GM12878 (cell line): Measurements from ENCODE around the gene CD69. TPM values are rescaled to one million over a fixed set of nuclear protein-coding genes. Genes with fewer than 3 reads are reported as not detected.

Experiments
- ATAC-seq: fragments of 200-7000 bp; cut with Tn5 transposase; 3 replicates; pipeline ENCODE4 v1.9.1; 2020; ENCODE audit warnings: mild to moderate bottlenecking, moderate library complexity
- BruUV-seq: library from RNA; stranded (reverse); fragments of 400-500 nt; replicated peaks from 2 replicates; lab custom pipeline; 2021; lab: Mats Ljungman, UMichigan
- CTCF ChIA-PET: fragments of 300-600 bp; sonication (Branson Sonifier 250); formaldehyde crosslinking; extraction: SDS; loops from one replicate; lab custom pipeline; 2021; ENCODE audit warnings: inconsistent platforms; lab: Yijun Ruan, JAX
- POLR2A ChIA-PET: fragments of 350-600 bp; formaldehyde crosslinking; extraction: SDS; loops from one replicate; lab custom pipeline; 2021; ENCODE audit warnings: inconsistent platforms; lab: Charles Lee
- RAD21 ChIA-PET: fragments of 300-600 bp; sonication (Branson Sonifier 250); formaldehyde crosslinking; loops from one replicate; lab custom pipeline; 2023; ENCODE audit warnings: antibody characterized with exemption; ENCODE audit not compliant: unreplicated experiment; lab: Charles Lee
- SMC1A ChIA-PET: fragments of 300-600 bp; sonication (Branson Sonifier 250); formaldehyde crosslinking; loops from one replicate; lab custom pipeline; 2023; ENCODE audit not compliant: unreplicated experiment, uncharacterized antibody; lab: Charles Lee
- DNase-seq: peaks from one replicate; pipeline ENCODE4 v3.0.0-alpha.2; 2011; ENCODE audit warnings: low read depth, low spot score
- FAIRE-seq: peaks from 3 replicates; lab custom pipeline; 2011; peaks lifted over from hg19 to GRCh38; lab: Jason Lieb, UNC
- H2AFZ ChIP-seq: 2 replicates; pipeline ENCODE4 v1.6.0; 2011; ENCODE audit warnings: low read depth, low read length, control low read depth; ENCODE audit not compliant: control insufficient read depth
- H3K27ac ChIP-seq: 2 replicates; pipeline ENCODE4 v1.5.1; 2011; ENCODE audit warnings: control low read depth; ENCODE audit not compliant: control insufficient read depth, insufficient read depth
- H3K27me3 ChIP-seq, 2 experiments: replicated peaks in 1 of 2; 2 replicates each; pipeline versions ENCODE4 v1.6.0 to v1.6.1; 2011; ENCODE audit warnings: low read length in 1 of 2; ENCODE audit not compliant: control insufficient read depth in 2 of 2, insufficient read depth in 2 of 2
- H3K36me3 ChIP-seq, 2 experiments: 2 replicates each; pipeline ENCODE4 v1.5.1; 2011; ENCODE audit warnings: low read length in 1 of 2; ENCODE audit not compliant: control insufficient read depth in 2 of 2, insufficient read depth in 2 of 2
- H3K4me1 ChIP-seq: 2 replicates; pipeline ENCODE4 v1.6.1; 2011; ENCODE audit warnings: mild to moderate bottlenecking, low read length, moderate library complexity, mixed read lengths; ENCODE audit not compliant: control insufficient read depth, insufficient read depth
- H3K4me2 ChIP-seq: 2 replicates; pipeline ENCODE4 v1.6.0; 2011; ENCODE audit warnings: control low read depth; ENCODE audit not compliant: control insufficient read depth, insufficient read depth
- H3K4me3 ChIP-seq: fragments of 200-600 bp; sonication (generic); 2 replicates; pipeline ENCODE4 v1.5.1; 2016
- H3K79me2 ChIP-seq: 2 replicates; pipeline ENCODE4 v1.6.0; 2011; ENCODE audit warnings: low read length; ENCODE audit not compliant: control insufficient read depth, insufficient read depth
- H3K9ac ChIP-seq: 2 replicates; pipeline ENCODE4 v1.8.0; 2011; ENCODE audit warnings: low read length, control low read depth, mixed read lengths; ENCODE audit not compliant: control insufficient read depth, insufficient read depth
- H3K9me3 ChIP-seq: replicated peaks from 3 replicates; pipeline ENCODE4 v1.5.1; 2011; ENCODE audit warnings: mild to moderate bottlenecking, low read length; ENCODE audit not compliant: control insufficient read depth, insufficient read depth
- H4K20me1 ChIP-seq: 2 replicates; pipeline ENCODE4 v1.6.0; 2011; ENCODE audit not compliant: control insufficient read depth, insufficient read depth
- CBX3 ChIP-seq: fragments of 200-600 bp; sonication (generic); IDR thresholded peaks from 2 replicates; pipeline ENCODE4 v1.6.1; 2016; ENCODE audit warnings: low read depth, borderline replicate concordance
- HDAC6 ChIP-seq: fragments of 200-600 bp; sonication (generic); IDR thresholded peaks from one replicate; pipeline ENCODE4 v1.8.0; 2017; ENCODE audit warnings: antibody characterized with exemption; ENCODE audit not compliant: unreplicated experiment
- WGBS: methylation state at CpG from one replicate; pipeline ENCODE4 v1.1.6; 2016; ENCODE audit warnings: low lambda C conversion rate; ENCODE audit not compliant: insufficient replicate concordance, insufficient coverage; ENCODE audit errors: missing lambda C conversion rate; 5-methylcytosine and 5-hydroxymethylcytosine counted together
- in situ Hi-C: fragments of 300-500 bp; cut with MboI; formaldehyde crosslinking; loops from 9 replicates; pipeline ENCODE4 v1.14.3; 2018; ENCODE audit warnings: mixed read lengths
- intact Hi-C: fragments of 100-400 bp; cut with micrococcal nuclease; formaldehyde crosslinking; loops from one replicate; pipeline ENCODE4 v1.14.2; 2022; ENCODE audit not compliant: unreplicated experiment
- polyA plus RNA-seq, 11 experiments: library from polyadenylated mRNA; depleted of rRNA in 4 of 11; unstranded in 6 of 11; stranded (reverse) in 5 of 11; fragments of >200 nt; fragmentation: Nextera tagmentation in 4 of 11; fragmentation: Illumina TruSeq in 1 of 11; extraction: Ambion mirVana in 4 of 11; extraction: Trizol in 1 of 11; gene quantifications; 1 replicate in 1 of 11; 2 replicates in 10 of 11; pipeline versions ENCODE4 v1.2.1 to v1.2.3, GENCODE V29; 2011 to 2016; ENCODE audit warnings: inconsistent platforms in 2 of 11, missing spikeins in 2 of 11, low read depth in 1 of 11
- total RNA-seq, 4 experiments: library from RNA; depleted of rRNA in 3 of 4; stranded (reverse); fragments of >200 nt in 3 of 4; fragmentation: Illumina TruSeq in 1 of 4; extraction: Trizol in 1 of 4; gene quantifications; 2 replicates each; pipeline versions ENCODE4 v1.2.1 to v1.2.3, GENCODE V29; 2013 to 2021
- TF ChIP-seq, protein P1 (sequence below): fragments of 450-650 bp; IDR thresholded peaks from 2 replicates; pipeline ENCODE4 v1.6.1; 2017; ENCODE audit warnings: mild to moderate bottlenecking, moderate library complexity

CD69 gene
- total and polyA plus RNA-seq, 10 of the 15 experiments (the other 5 are each of a cell fraction or from before 2014, with no cell fraction given), result 7.3 to 156 (median 15.0) TPM

DNA sequence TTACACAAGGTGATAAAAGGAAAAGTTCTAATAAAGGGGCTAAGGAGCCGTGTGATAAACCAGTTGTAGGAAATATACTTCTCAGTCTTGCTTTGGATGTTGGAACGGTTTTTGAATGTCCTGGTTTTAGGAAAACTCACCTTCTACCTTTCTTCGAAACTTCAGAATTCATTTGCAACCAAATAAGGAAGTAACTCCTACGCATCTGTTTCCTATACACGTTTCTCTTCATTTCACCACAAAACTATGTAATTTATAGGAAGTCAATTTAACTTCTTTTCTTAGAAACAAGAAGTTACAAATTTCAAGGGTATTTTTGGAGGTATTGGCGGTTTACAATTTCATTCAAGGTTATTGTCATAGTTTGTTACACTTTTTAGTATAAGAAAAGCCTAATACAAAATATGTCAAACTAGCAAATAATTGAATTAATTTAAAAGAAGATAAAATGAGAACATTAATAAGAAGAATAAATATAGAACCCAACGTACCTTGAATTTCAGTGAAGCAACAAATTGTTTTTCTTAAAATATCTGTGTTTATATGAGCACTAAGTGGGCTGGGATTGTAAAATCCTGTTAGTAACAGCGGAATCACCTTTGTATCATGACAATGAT is 33.2 kb upstream of the CD69 start (continued):
- TF ChIP-seq, protein P1, sequence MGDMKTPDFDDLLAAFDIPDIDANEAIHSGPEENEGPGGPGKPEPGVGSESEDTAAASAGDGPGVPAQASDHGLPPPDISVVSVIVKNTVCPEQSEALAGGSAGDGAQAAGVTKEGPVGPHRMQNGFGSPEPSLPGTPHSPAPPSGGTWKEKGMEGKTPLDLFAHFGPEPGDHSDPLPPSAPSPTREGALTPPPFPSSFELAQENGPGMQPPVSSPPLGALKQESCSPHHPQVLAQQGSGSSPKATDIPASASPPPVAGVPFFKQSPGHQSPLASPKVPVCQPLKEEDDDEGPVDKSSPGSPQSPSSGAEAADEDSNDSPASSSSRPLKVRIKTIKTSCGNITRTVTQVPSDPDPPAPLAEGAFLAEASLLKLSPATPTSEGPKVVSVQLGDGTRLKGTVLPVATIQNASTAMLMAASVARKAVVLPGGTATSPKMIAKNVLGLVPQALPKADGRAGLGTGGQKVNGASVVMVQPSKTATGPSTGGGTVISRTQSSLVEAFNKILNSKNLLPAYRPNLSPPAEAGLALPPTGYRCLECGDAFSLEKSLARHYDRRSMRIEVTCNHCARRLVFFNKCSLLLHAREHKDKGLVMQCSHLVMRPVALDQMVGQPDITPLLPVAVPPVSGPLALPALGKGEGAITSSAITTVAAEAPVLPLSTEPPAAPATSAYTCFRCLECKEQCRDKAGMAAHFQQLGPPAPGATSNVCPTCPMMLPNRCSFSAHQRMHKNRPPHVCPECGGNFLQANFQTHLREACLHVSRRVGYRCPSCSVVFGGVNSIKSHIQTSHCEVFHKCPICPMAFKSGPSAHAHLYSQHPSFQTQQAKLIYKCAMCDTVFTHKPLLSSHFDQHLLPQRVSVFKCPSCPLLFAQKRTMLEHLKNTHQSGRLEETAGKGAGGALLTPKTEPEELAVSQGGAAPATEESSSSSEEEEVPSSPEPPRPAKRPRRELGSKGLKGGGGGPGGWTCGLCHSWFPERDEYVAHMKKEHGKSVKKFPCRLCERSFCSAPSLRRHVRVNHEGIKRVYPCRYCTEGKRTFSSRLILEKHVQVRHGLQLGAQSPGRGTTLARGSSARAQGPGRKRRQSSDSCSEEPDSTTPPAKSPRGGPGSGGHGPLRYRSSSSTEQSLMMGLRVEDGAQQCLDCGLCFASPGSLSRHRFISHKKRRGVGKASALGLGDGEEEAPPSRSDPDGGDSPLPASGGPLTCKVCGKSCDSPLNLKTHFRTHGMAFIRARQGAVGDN, result no peak
- TF ChIP-seq, all 136 proteins: peak for 7

DNA sequence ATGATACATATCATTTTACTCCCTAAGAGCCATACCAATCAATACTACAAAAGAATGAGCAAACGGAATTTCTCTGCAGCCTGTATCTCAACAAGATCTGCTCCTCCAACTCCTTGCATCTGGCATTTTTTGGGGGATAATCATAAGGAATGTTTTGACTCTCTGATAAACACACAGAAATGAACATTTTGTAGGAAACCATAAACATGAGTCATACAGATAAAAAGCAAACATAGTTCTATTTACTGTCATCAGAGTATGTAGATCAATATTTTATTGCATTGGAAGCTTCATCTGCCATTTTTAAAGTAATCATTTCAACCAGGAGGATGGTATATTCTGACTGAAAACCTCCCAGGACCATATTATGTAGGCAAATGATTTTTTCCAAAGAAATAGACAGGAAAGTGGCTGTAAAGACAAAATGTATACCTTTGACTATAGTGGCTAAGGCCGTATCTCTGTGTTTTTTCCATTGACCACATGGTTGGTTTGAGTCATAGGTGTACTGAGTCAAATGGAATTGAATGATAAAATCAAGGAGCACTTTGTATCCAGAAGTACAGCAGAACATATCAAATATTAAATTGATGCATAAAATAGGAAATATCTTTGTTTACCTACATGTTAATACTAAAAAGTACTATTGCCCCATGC is 32.4 kb upstream of the CD69 start:
- intact Hi-C loops, result no loop called here
- POLR2A ChIA-PET, result interaction anchor here (1.0 kb wide), 1 partner anchor 23 kb away, joined by 3 read pairs; no protein-coding TSS in a partner anchor
- TF ChIP-seq, protein P1, result no peak
- TF ChIP-seq CBX3 (no peak), HDAC6 (no peak)
- TF ChIP-seq, all 136 proteins: peak for 0
- SMC1A ChIA-PET, result interaction anchor here (0.7 to 12.4 kb wide), 3 partner anchors 23 to 155 kb away, joined by 3 to 814 read pairs (median 4); partner anchors contain the start of gene CD69
- Histone ChIP-seq H3K4me2 (no peak overlapping the region), H4K20me1 (no peaks in the 10 kb centered on the region), H3K9me3 (no peaks in the 10 kb centered on the region; the same call in 1 of the 3 replicates), H3K27me3 (no peaks in the 10 kb centered on the region; a peak in 1 of 4 replicates), H3K27ac (no peak overlapping the region), H3K79me2 (no peaks in the 10 kb centered on the region), H3K4me1 (peaks cover 10% of the 10 kb centered on the region; the same call in 1 of the 2 replicates), H2AFZ (no peak overlapping the region), H3K36me3 (no peaks in the 10 kb centered on the region), H3K4me3 (no peak overlapping the region), H3K9ac (no peak overlapping the region)
- BruUV-seq, result no TSS peak
- CTCF ChIA-PET, result interaction anchor here (0.9 to 1.2 kb wide), 2 partner anchors 16 to 43 kb away, joined by 4 to 11 read pairs; no protein-coding TSS in a partner anchor
- FAIRE-seq (no peak), ATAC-seq (no peak), DNase-seq (no peak)
- in situ Hi-C loops, result no loop called here
- WGBS, result 91% methylated on average over 2 of the region's 2 CpGs
- RAD21 ChIA-PET, result interaction anchor here (0.7 to 1.7 kb wide), 2 partner anchors 20 to 43 kb away, joined by 3 to 11 read pairs; no protein-coding TSS in a partner anchor
